Prostate gland (tissue), 2 donors: Measurements from ENCODE around the gene FAM89A. TPM values are rescaled to one million over a fixed set of nuclear protein-coding genes. Genes with fewer than 3 reads are reported as not detected.

Experiments used
- DNase-seq: peaks from one replicate; pipeline ENCODE4 v3.0.0-alpha.2; 2019; ENCODE audit warnings: low spot score
- H3K27ac ChIP-seq, 2 donors: fragments of 200-600 bp; sonication (generic); 2 replicates each; pipeline ENCODE4 v1.5.1; 2017 to 2019
- H3K27me3 ChIP-seq: fragments of 200-600 bp; sonication (generic); replicated peaks from 2 replicates; pipeline ENCODE4 v1.5.1; 2019; ENCODE audit not compliant: insufficient read depth
- H3K36me3 ChIP-seq, 2 donors: fragments of 200-600 bp; sonication (generic); 1 replicate in 1 of 2; 2 replicates in 1 of 2; pipeline versions ENCODE4 v1.5.1 to v1.8.1; 2017 to 2019
- H3K4me1 ChIP-seq: fragments of 200-600 bp; sonication (generic); replicated peaks from 2 replicates; pipeline ENCODE4 v1.5.1; 2019
- H3K4me3 ChIP-seq, 2 donors: fragments of 200-600 bp; sonication (generic); 2 replicates each; pipeline ENCODE4 v1.5.1; 2017 to 2019
- H3K9me3 ChIP-seq: fragments of 200-600 bp; sonication (generic); 2 replicates; pipeline ENCODE4 v1.5.1; 2017
- CTCF ChIP-seq, 4 experiments: fragments of 200-600 bp in 2 of 4; fragments of 450-650 bp in 2 of 4; sonication (generic) in 2 of 4; IDR thresholded peaks; 1 replicate in 3 of 4; 2 replicates in 1 of 4; pipeline ENCODE4 v1.5.1; 2016 to 2019; ENCODE audit warnings: antibody characterized with exemption in 4 of 4, mild to moderate bottlenecking in 2 of 4, moderate library complexity in 2 of 4
- POLR2A ChIP-seq: fragments of 450-650 bp; IDR thresholded peaks from one replicate; pipeline ENCODE4 v1.6.1; 2016; ENCODE audit warnings: antibody characterized with exemption, mild to moderate bottlenecking
- POLR2AphosphoS5 ChIP-seq: sonication (generic); formaldehyde crosslinking; IDR thresholded peaks from one replicate; pipeline ENCODE4 v1.6.1; 2017; ENCODE audit warnings: antibody characterized with exemption
- WGBS: methylation state at CpG from one replicate; pipeline ENCODE4 v1.1.5; 2018; 5-methylcytosine and 5-hydroxymethylcytosine counted together
- intact Hi-C: fragments of 100-400 bp; cut with DNase I; formaldehyde crosslinking; loops from one replicate; pipeline ENCODE4 v1.14.2; 2022
- total RNA-seq, 2 donors: library from RNA; depleted of rRNA; stranded (reverse); fragments of >200 nt; gene quantifications; one replicate each; pipeline ENCODE4 v1.1.0, GENCODE V29; 2016

Gene FAM89A
- total RNA-seq, 2 donors from 2014 or later: 13.7 to 13.9 TPM

- no peak for DNase-seq
- no peaks in the 10 kb centered on the region for H3K36me3 ChIP-seq
- H3K4me3 ChIP-seq: peak overlapping the region in 1 of 2 donors; percentile 74
- H3K27me3 ChIP-seq: no peaks in the 10 kb centered on the region
- H3K4me1 ChIP-seq: peaks cover 4% of the 10 kb centered on the region
- TF ChIP-seq POLR2A: no peak
- no peak for TF ChIP-seq CTCF (IDR thresholded peaks at IDR 0.05)
- no peak for TF ChIP-seq POLR2AphosphoS5
- 50% methylated on average over 14 of the region's 14 CpGs for WGBS
- intact Hi-C loops: no loop called here
- no peaks in the 10 kb centered on the region for H3K9me3 ChIP-seq
- H3K27ac ChIP-seq: peak overlapping the region in 1 of 2 donors; percentile 10
Measured at GRCh38 chr1:230976825-230977747, 63.0 kb downstream of the FAM89A start.

- H3K27ac ChIP-seq: no peak overlapping the region
- TF ChIP-seq CTCF (IDR thresholded peaks at IDR 0.05) (no peak), POLR2A (no peak), POLR2AphosphoS5 (no peak)
- H3K9me3 ChIP-seq: no peaks in the 10 kb centered on the region
- intact Hi-C loops: no loop called here
- H3K27me3 ChIP-seq: no peaks in the 10 kb centered on the region
- 91% methylated on average over 4 of the region's 4 CpGs for WGBS
- H3K4me3 ChIP-seq: no peak overlapping the region
- H3K36me3 ChIP-seq: no peaks in the 10 kb centered on the region
- H3K4me1 ChIP-seq: peaks cover 4% of the 10 kb centered on the region
- no peak for DNase-seq
Measured at GRCh38 chr1:230976360-230976759, 63.7 kb downstream of the FAM89A start.

GRCh38 chr1:230975636-230976035, 64.4 kb downstream of the FAM89A start:
- peaks cover 4% of the 10 kb centered on the region for H3K4me1 ChIP-seq
- no peak for DNase-seq
- no peaks in the 10 kb centered on the region for H3K9me3 ChIP-seq
- H3K27ac ChIP-seq: no peak overlapping the region
- intact Hi-C loops: no loop called here
- H3K4me3 ChIP-seq: no peak overlapping the region
- no peaks in the 10 kb centered on the region for H3K36me3 ChIP-seq
- TF ChIP-seq POLR2AphosphoS5 (no peak), POLR2A (no peak), CTCF (IDR thresholded peaks at IDR 0.05) (no peak)
- no peaks in the 10 kb centered on the region for H3K27me3 ChIP-seq
- 81% methylated on average over 3 of the region's 3 CpGs for WGBS

GRCh38 chr1:230972855-230973271, 67.2 kb downstream of the FAM89A start:
- intact Hi-C loops: no loop called here

More at GRCh38 chr1:230972855-230973271, 67.2 kb downstream of the FAM89A start:
- no peaks in the 10 kb centered on the region for H3K9me3 ChIP-seq
- no peaks in the 10 kb centered on the region for H3K36me3 ChIP-seq
- no peak for TF ChIP-seq CTCF (IDR thresholded peaks at IDR 0.05)
- TF ChIP-seq POLR2A: no peak
- no peak for TF ChIP-seq POLR2AphosphoS5
- no peaks in the 10 kb centered on the region for H3K27me3 ChIP-seq
- no peak overlapping the region for H3K27ac ChIP-seq
- H3K4me1 ChIP-seq: peaks cover 4% of the 10 kb centered on the region
- no peak for DNase-seq
- 63% methylated on average over 1 of the region's 1 CpG for WGBS
- no peak overlapping the region for H3K4me3 ChIP-seq
